HCT116 (cell line): ENCODE results near the gene SLC15A3.

Experiments
- POLR2A ChIP-seq: IDR thresholded peaks from 2 replicates; pipeline ENCODE4 v1.7.0; 2011; ENCODE audit warnings: borderline replicate concordance; ENCODE audit not compliant: insufficient read depth, insufficient read length; ENCODE audit errors: extremely low read depth
- SIN3A ChIP-seq: IDR thresholded peaks from 2 replicates; pipeline ENCODE4 v1.6.1; 2012; ENCODE audit warnings: low read depth
- ZFX ChIP-seq: fragments of 450-650 bp; IDR thresholded peaks from 2 replicates; pipeline ENCODE4 v1.6.1; 2017

DNA sequence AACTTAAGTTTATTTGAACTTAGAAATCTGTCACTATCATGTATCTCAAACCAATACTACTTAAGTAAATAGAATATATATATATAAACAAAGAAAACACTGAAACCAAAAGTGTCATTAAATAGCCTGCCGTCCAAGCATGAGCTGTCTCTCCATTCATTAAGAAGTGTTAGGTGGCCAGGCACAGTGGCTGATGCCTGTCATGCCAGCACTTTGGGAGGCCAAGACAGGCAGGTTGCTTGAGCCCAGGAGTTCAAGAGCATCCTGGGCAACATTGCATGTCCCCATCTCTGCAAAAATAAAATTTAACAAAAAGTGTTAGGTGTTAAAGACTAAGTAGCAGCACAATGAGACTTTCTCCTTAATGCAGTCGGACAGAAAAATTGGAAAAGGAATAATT lies 33.5 kb upstream of the SLC15A3 start:
- TF ChIP-seq SIN3A (no peak), ZFX (no peak), POLR2A (no peak)
